Small intestine (tissue), 7 donors: ENCODE results near the gene ZNF888. TPM values are rescaled to one million over a fixed set of nuclear protein-coding genes. Genes with fewer than 3 reads are reported as not detected.
"Not testable (repeated sequence)": the region's sequence is repeated elsewhere in the genome, so short reads cannot be mapped to it uniquely, and the experiment has no call there.

Experiments used
- DNase-seq, 2 donors: peaks; one replicate each; pipeline versions ENCODE4 v3.0.0 to v3.0.0-alpha.2; 2013
- FAIRE-seq: peaks from 2 replicates; lab custom pipeline; 2012; peaks lifted over from hg19 to GRCh38; lab: Jason Lieb, UNC
- H3K27ac ChIP-seq, 3 donors: one replicate each; pipeline ENCODE4 v1.5.1; 2013; ENCODE audit warnings: low read length in 2 of 3, mild to moderate bottlenecking in 2 of 3, control low read depth in 1 of 3, inconsistent platforms in 1 of 3, low read depth in 1 of 3, moderate library complexity in 1 of 3
- H3K27me3 ChIP-seq, 3 donors: one replicate each; pipeline ENCODE4 v1.6.1; 2013; ENCODE audit warnings: low read length in 3 of 3, inconsistent platforms in 1 of 3; ENCODE audit not compliant: control insufficient read depth in 3 of 3, insufficient read depth in 3 of 3
- H3K36me3 ChIP-seq, 3 donors: one replicate each; pipeline ENCODE4 v1.6.1; 2013; ENCODE audit warnings: low read length in 3 of 3, inconsistent platforms in 1 of 3, low read depth in 1 of 3, mild to moderate bottlenecking in 1 of 3, moderate library complexity in 1 of 3; ENCODE audit not compliant: control insufficient read depth in 3 of 3, insufficient read depth in 2 of 3
- H3K4me1 ChIP-seq, 3 donors: one replicate each; pipeline ENCODE4 v1.6.1; 2013; ENCODE audit warnings: low read length in 2 of 3, inconsistent platforms in 1 of 3, low read depth in 1 of 3, mild to moderate bottlenecking in 1 of 3, moderate library complexity in 1 of 3; ENCODE audit not compliant: control insufficient read depth in 3 of 3, insufficient read depth in 2 of 3
- H3K4me3 ChIP-seq, 3 donors: one replicate each; pipeline ENCODE4 v1.5.1; 2013; ENCODE audit warnings: low read length in 3 of 3, control low read depth in 1 of 3, inconsistent platforms in 1 of 3, low read depth in 1 of 3, mild to moderate bottlenecking in 1 of 3, moderate library complexity in 1 of 3
- H3K9me3 ChIP-seq, 2 donors: one replicate each; pipeline ENCODE4 v1.6.1; 2013; ENCODE audit warnings: low read depth in 1 of 2, low read length in 1 of 2; ENCODE audit not compliant: control insufficient read depth in 2 of 2, insufficient read depth in 1 of 2
- WGBS, 3 donors: extraction: QIAGEN DNeasy Blood & Tissue Kit; methylation state at CpG; one replicate each; pipeline ENCODE4 v1.1.7; 2013; 5-methylcytosine and 5-hydroxymethylcytosine counted together
- polyA plus RNA-seq, 4 donors: library from polyadenylated mRNA; stranded (reverse) in 3 of 4; unstranded in 1 of 4; fragments of 200-250 nt in 3 of 4; fragments of 120-200 nt in 1 of 4; gene quantifications; one replicate each; pipeline versions ENCODE4 v1.2.1 to v1.2.3, GENCODE V29; 2013
- donor health status: healthy with polysubstance abuse.
- donor health status: control.
- donor health status: control.
- donor health status: Bipolar disorder and iron deficiency.
- donor health status: healthy.

The ZNF888 gene
- polyA plus RNA-seq, 4 donors, result 1.9 to 10.9 (median 2.5) TPM

DNA sequence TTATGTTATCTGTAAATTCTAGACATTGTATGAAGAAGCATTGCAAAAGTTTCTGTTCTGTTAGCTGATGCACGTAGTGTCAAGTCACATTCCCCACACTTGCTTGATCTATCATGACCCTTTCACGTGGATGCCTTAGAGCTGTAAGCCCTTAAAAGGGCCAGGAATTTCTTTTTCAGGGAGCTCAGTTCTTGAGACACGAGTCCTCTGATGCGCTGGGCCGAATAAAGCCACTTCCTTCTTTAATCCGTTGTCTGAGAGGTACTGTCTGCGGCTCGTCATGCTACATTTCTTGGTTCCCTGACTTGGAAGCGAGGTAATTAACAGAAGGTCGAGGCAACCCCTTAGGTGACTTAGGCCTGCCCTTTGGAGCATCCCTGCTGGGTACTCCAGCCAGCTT, 33.7 kb upstream of the ZNF888 start:
- Histone ChIP-seq H3K27me3 (no peaks in the 10 kb centered on the region), H3K4me3 (no peak overlapping the region), H3K36me3 (peaks cover 13 to 74% (median 30%) of the 10 kb centered on the region in 3 donors), H3K9me3 (peaks cover 5 to 82% of the 10 kb centered on the region in 2 donors), H3K4me1 (peaks cover 0 to under 1% (median 0%) of the 10 kb centered on the region in 3 donors), H3K27ac (no peak overlapping the region)
- WGBS, 3 donors, result 96 to 99% (median 96%) methylated on average over 10 of the region's 10 CpGs
- no peak for FAIRE-seq
- DNase-seq, result no peak

DNA sequence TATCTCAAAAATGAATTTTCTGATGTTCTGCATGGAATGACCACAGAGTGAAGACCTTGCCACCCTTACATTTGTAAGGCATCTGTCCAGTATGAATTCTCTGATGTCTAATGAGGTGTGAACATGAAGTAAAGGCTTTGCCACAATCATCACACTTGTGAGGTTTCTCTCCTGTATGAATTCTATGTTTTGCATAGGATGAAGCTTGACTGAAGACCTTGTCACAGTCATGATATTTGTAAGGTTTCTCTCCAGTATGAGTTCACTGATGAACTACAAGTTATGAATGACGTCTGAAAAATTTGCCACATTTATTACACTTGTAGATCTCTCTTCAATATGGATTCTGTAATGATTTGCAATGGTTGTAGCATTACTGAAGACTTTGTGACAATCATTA, 26.2 kb upstream of the ZNF888 start:
- DNase-seq (no peak), FAIRE-seq (no peak)
- peaks cover 0 to 3% (median 0%) of the 10 kb centered on the region in 3 donors for H3K4me1 ChIP-seq
- no peak overlapping the region for H3K4me3 ChIP-seq
- H3K36me3 ChIP-seq, result peaks cover 13 to 29% (median 22%) of the 10 kb centered on the region in 3 donors
- no peak overlapping the region for H3K27ac ChIP-seq
- WGBS, 3 donors, result 0 to 92% (median 84%) methylated on average over 1 of the region's 1 CpG
- H3K9me3 ChIP-seq, result peaks cover 9 to 82% of the 10 kb centered on the region in 2 donors
- no peaks in the 10 kb centered on the region for H3K27me3 ChIP-seq

DNA sequence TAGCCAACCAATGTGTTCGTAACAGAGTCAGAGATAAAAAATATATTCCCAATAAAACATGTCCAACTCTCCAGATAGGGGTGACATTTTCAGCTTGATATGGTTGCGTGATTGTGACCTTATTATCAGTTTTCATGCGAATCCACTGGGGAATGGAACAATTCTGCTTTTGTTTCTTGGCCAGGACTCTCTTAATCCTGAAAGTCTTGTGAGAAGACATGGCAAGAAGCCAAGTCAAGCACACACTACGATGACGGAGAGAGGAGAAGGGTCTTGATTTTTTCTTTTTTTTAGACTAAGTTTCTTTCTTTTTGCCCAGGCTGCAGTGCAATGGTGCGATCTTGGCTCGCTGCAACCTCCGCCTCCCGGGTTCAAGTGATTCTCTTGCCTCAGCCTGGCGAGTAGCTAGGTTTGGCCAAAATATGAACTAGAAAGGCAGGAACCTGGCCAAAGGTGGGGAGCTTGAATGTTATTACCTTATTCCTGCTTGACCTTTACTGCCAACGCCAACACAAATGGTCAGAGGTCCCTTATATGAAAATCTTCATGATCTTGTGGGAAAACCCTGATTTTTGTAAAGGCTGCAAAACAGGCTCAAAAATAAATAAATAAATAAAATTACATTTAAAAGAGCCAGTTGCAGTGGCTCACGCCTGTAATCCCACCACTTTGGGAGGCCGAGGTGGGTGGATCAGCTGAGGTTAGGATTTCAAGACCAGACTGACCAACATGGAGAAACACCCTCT, 25.0 kb upstream of the ZNF888 start:
- H3K4me3 ChIP-seq, result no peak overlapping the region
- FAIRE-seq (no peak), DNase-seq (no peak)
- peaks cover 13 to 23% (median 14%) of the 10 kb centered on the region in 3 donors for H3K36me3 ChIP-seq
- H3K9me3 ChIP-seq, result peaks cover 9 to 76% of the 10 kb centered on the region in 2 donors
- H3K27me3 ChIP-seq, result no peaks in the 10 kb centered on the region
- WGBS, 3 donors, result 93 to 97% (median 96%) methylated on average over 13 of the region's 13 CpGs
- H3K4me1 ChIP-seq, result peaks cover 0 to 4% (median 3%) of the 10 kb centered on the region in 3 donors
- no peak overlapping the region for H3K27ac ChIP-seq

DNA sequence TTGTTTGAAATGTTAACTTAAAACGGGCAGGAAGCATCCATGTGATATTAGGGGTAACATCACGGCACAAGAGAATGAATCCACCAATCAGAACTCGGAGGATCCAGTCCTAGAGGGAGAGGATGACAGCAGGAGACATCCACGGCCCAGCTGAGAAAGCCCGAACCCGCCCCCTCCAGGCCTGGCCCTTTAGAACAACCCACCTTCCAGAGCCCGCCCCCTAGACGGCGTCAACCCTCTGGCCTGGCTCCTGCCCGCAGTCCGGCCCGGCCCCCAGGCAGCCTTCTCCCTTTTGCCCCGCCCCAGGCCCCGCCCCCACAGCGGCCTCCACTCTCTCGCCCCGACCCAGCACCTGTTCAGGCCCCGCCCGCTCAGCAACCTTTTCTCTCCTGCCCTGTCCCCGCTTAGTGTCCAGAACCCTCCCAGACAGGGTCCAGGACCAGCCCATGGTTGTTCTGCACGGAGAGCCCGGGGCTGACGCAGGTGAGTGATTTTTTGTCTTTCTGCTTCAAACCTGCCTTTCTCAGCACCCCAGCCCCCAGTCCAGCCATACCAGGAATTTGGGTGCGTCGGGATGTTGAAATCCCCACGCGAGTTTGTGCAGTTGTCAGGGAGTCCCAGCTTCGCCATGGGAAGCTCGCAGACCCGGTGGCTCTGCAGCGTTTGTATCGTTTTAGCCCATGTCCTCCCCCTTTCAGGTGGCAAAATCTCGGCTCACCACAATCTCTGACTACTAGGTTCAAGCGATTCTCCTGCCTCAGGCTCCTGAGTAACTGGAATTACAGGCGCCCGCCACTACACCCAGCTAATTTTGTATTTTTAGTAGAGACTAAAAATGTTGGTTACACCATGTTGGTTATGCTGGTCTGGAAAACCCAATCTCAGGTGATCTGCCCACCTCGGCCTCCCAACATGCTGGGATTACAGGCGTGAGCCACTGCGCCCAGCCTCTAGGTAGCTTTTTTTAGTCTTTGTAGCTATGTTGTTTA, 23.4 kb upstream of the ZNF888 start:
- FAIRE-seq, result no peak
- H3K4me3 ChIP-seq, result no peak overlapping the region

DNA sequence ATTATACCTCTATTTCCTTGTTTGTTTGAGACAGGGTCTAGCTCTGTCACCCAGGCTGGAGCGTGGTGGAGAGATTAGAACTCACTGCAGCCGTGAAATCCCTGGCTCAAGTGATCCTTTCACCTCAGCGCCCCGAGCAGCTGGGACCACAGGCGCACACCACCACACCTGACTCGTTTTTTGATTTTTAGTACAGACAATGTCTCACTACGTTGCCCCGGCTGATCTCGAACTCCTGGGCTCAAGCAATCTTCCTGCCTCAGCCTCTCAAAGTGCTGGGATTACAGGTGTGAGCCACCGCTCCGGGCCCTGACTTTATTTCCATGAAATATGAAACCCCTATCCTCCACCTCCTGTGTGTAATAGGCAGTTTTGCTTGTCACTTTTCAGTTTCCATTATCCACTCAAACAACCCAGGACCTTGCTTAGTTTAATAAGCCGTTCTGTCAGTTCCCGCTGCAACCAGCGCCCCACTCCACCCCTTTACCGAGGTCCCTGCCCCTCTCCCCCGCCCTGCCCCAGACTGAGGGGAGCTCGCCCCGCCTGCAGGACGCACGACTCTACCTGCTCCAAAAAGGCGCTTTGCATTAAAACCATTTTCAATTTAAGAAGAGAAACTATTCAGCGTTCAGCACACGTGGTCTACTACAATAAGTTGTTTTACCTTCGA, 22.6 kb upstream of the ZNF888 start:
- Histone ChIP-seq H3K27me3 (no peaks in the 10 kb centered on the region), H3K36me3 (peaks cover 0 to 2% (median 2%) of the 10 kb centered on the region in 3 donors), H3K9me3 (peaks cover 9 to 56% of the 10 kb centered on the region in 2 donors), H3K4me1 (peaks cover 0 to 5% (median 3%) of the 10 kb centered on the region in 3 donors), H3K4me3 (no peak overlapping the region), H3K27ac (peak overlapping the region in 2 of 3 donors; percentile 17 to 58)
- no peak for FAIRE-seq
- WGBS, 3 donors, result 48 to 71% (median 69%) methylated on average over 24 of the region's 24 CpGs
- DNase-seq, result no peak

More for the DNA sequence above, 23.4 kb upstream of the ZNF888 start:
- H3K36me3 ChIP-seq, result peaks cover 1 to 9% (median 6%) of the 10 kb centered on the region in 3 donors
- whole genome bisulfite sequencing, 3 donors, result 31 to 60% (median 53%) methylated on average over 32 to 39 of the region's 39 CpGs
- H3K27ac ChIP-seq, result no peak overlapping the region
- DNase-seq, result no peak
- no peaks in the 10 kb centered on the region for H3K27me3 ChIP-seq
- H3K4me1 ChIP-seq, result peaks cover 0 to 5% (median 3%) of the 10 kb centered on the region in 3 donors
- peaks cover 9 to 62% of the 10 kb centered on the region in 2 donors for H3K9me3 ChIP-seq

DNA sequence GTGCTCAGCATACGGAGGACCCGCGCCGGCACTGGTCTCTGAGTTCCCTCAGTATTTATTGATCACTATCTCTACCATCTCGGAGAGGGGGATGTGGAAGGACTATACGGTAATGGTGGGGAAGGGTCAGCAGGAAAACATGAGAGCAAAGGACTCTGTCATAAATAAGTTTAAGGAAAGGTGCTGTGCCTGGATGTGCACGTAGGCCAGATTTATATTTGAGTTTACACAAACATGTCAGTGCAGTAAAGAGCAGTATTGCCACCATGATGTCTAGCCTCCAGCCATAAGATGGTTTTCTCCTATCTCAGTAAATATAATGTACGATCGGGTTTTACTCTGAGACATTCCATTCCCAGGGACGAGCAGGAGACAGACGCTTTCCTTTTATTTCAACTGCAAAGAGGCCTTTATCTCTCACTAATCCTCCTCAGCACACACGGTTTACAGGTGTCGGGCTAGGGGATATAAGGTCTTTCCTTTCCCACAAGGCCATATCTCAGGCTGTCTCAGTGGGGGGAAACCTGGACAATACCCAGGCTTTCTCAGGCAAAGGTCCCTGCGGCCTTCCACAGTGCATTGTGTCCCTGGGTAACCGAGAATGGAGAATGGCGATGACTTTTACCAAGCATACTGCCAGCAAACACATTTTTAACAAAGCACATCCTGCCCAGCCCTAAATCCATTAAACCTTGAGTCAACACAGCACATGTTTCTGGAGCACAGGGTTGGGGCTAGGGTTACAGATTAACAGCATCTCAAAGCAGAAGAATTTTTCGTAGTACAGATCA, 21.7 kb upstream of the ZNF888 start:
- not testable (repeated sequence) for H3K4me3 ChIP-seq, FAIRE-seq, H3K27me3 ChIP-seq, H3K4me1 ChIP-seq, H3K36me3 ChIP-seq
- DNase-seq, result peak in 1 of 2 donors; percentile 29
- H3K9me3 ChIP-seq, result peaks cover 9 to 48% of the 10 kb centered on the region in 2 donors
- WGBS, 3 donors, result 60 to 75% (median 71%) methylated on average over 17 of the region's 17 CpGs
- H3K27ac ChIP-seq, result peak overlapping the region in 2 of 3 donors; percentile 50 to 58

DNA sequence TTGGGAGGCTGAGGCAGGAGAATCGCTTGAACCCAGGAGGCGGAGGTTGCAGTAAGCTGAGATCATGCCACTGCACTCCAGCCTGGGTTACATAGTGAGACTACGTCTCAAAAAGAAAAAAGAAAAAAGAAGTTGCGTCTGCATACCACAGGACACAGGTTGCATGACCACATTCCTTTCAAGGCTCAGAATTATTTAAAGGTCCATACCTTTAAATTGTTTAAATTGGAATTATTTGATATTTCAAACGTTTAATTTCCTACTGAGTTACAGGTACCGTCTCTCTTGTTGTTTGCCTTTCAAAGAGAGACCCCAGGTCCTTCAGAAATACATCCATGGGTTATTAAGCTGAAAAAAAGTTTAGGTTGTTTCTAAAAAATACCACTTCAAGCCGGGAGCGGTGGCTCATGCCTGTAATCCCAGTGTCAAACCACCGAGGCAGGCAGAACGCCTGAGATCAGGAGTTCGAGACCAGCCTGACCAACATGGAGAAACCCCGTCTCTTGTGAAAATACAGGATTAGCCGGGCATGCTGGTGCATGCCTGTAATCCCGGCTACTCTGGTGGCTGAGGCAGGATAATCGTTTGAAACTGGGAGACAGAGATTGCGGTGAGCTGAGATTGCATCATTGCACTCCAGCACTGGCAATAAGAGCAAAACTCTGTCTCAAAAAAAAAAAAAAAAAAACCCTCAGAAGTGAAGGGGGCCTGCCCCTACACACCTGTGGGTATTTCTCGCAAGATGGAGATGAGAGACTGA, 20.8 kb upstream of the ZNF888 start:
- no peak overlapping the region for H3K4me3 ChIP-seq
- H3K9me3 ChIP-seq, result peaks cover 9 to 44% of the 10 kb centered on the region in 2 donors
- DNase-seq, result no peak
- peaks cover 0 to 5% (median 3%) of the 10 kb centered on the region in 3 donors for H3K4me1 ChIP-seq
- no peak overlapping the region for H3K27ac ChIP-seq
- H3K27me3 ChIP-seq, result no peaks in the 10 kb centered on the region
- peaks cover 0 to 2% (median 0%) of the 10 kb centered on the region in 3 donors for H3K36me3 ChIP-seq
- no peak for FAIRE-seq
- 75 to 81% (median 80%) methylated on average over 17 of the region's 17 CpGs for WGBS, 3 donors
